LNCaP clone FGC (cell line): ENCODE measurements around the gene MAP4K1.
"Not testable (repeated sequence)": the region's sequence is repeated elsewhere in the genome, so short reads cannot be mapped to it uniquely, and the experiment has no call there.

ENCODE experiments used
- DNase-seq: peaks from one replicate; pipeline ENCODE4 v3.0.0-alpha.2; 2011; ENCODE audit warnings: low read depth
- H3K4me3 ChIP-seq: 2 replicates; pipeline ENCODE4 v1.5.1; 2011; ENCODE audit warnings: mild to moderate bottlenecking, low read depth, low read length, control low read depth
- CTCF ChIP-seq: IDR thresholded peaks from 2 replicates; pipeline ENCODE4 v1.5.1; 2012; ENCODE audit warnings: mild to moderate bottlenecking; ENCODE audit not compliant: control insufficient read depth, insufficient read depth; ENCODE audit errors: extremely low read depth

Gene MAP4K1

GRCh38 chr19:38564981-38565690 lies 52.6 kb downstream of the MAP4K1 start:
- no peak for DNase-seq
- no peak overlapping the region for H3K4me3 ChIP-seq
- TF ChIP-seq CTCF, result no peak

GRCh38 chr19:38563475-38563874 lies 54.3 kb downstream of the MAP4K1 start:
- no peak for DNase-seq
- H3K4me3 ChIP-seq, result no peak overlapping the region
- TF ChIP-seq CTCF, result no peak

GRCh38 chr19:38562096-38562495 lies 55.7 kb downstream of the MAP4K1 start:
- no peak overlapping the region for H3K4me3 ChIP-seq
- no peak for TF ChIP-seq CTCF
- DNase-seq, result no peak

GRCh38 chr19:38561658-38562057 lies 56.1 kb downstream of the MAP4K1 start:
- TF ChIP-seq CTCF, result no peak
- DNase-seq, result no peak

GRCh38 chr19:38561053-38561606 lies 56.6 kb downstream of the MAP4K1 start:
- no peak overlapping the region for H3K4me3 ChIP-seq
- TF ChIP-seq CTCF, result no peak
- no peak for DNase-seq

More at GRCh38 chr19:38561658-38562057, 56.1 kb downstream of the MAP4K1 start:
- H3K4me3 ChIP-seq, result no peak overlapping the region

GRCh38 chr19:38559428-38560401 lies 58.0 kb downstream of the MAP4K1 start:
- TF ChIP-seq CTCF, result no peak
- H3K4me3 ChIP-seq, result no peak overlapping the region

GRCh38 chr19:38558933-38559332 lies 58.8 kb downstream of the MAP4K1 start:
- H3K4me3 ChIP-seq, DNase-seq: not testable (repeated sequence)

More at GRCh38 chr19:38559428-38560401, 58.0 kb downstream of the MAP4K1 start:
- DNase-seq, result no peak
